HG02885 (cell line): ENCODE results near the gene NDUFA7.
"Not testable (repeated sequence)": the region's sequence is repeated elsewhere in the genome, so short reads cannot be mapped to it uniquely, and the experiment has no call there.

Experiments used
- ATAC-seq: cut with Tn5 transposase; IDR thresholded peaks from one replicate; pipeline ENCODE4 v1.9.1; 2021; ENCODE audit warnings: mild to moderate bottlenecking; ENCODE audit not compliant: unreplicated experiment, poor library complexity

The NDUFA7 gene

GRCh38 chr19:8342684-8343482 lies 21.7 kb upstream of the NDUFA7 start, which contains the start of gene KANK3:
Gene KANK3 (minus strand): TSS chr19:8343262. CDS start chr19:8337828, 5,434 bp downstream.
- ATAC-seq = peak; percentile 91

- ATAC-seq = no peak
These were observed 21.1 kb upstream of the NDUFA7 start for GRCh38 chr19:8342316-8342683.

- ATAC-seq = not testable (repeated sequence)
These were observed 20.3 kb upstream of the NDUFA7 start for GRCh38 chr19:8341504-8341903.

- no peak for ATAC-seq
These were observed 19.3 kb upstream of the NDUFA7 start for GRCh38 chr19:8340341-8341096.

- ATAC-seq = no peak
These were observed 17.7 kb upstream of the NDUFA7 start for GRCh38 chr19:8338835-8339234.

GRCh38 chr19:8337728-8338127 lies 16.6 kb upstream of the NDUFA7 start:
- ATAC-seq = no peak

GRCh38 chr19:8336660-8337059 lies 15.5 kb upstream of the NDUFA7 start:
- ATAC-seq = no peak

GRCh38 chr19:8336072-8336569 lies 14.9 kb upstream of the NDUFA7 start:
- no peak for ATAC-seq

- ATAC-seq = peak; percentile 34
These were observed 14.3 kb upstream of the NDUFA7 start for GRCh38 chr19:8335343-8336071.

- peak; percentile 39 for ATAC-seq
These were observed 13.5 kb upstream of the NDUFA7 start for GRCh38 chr19:8334458-8335342.

GRCh38 chr19:8333767-8334457 lies 12.7 kb upstream of the NDUFA7 start:
- no peak for ATAC-seq

- ATAC-seq = no peak
These were observed 12.0 kb upstream of the NDUFA7 start for GRCh38 chr19:8332976-8333766.

GRCh38 chr19:8331263-8331845 lies 10.2 kb upstream of the NDUFA7 start:
- no peak for ATAC-seq

GRCh38 chr19:8329996-8330395 lies 8.8 kb upstream of the NDUFA7 start:
- ATAC-seq = no peak

- no peak for ATAC-seq
These were observed 4.3 kb upstream of the NDUFA7 start for GRCh38 chr19:8325454-8325853.

GRCh38 chr19:8324186-8325050 lies 3.2 kb upstream of the NDUFA7 start:
- no peak for ATAC-seq

GRCh38 chr19:8323781-8324185 lies 2.6 kb upstream of the NDUFA7 start:
- ATAC-seq = no peak
